HepG2 (cell line): ENCODE data around the gene C20orf204. TPM values are rescaled to one million over a fixed set of nuclear protein-coding genes. Genes with fewer than 3 reads are reported as not detected.
A peak's percentile ranks its signal among the peaks of the same experiment; 100 is the strongest.

ENCODE experiments used
- FOXM1 ChIP-seq: sonication (generic); formaldehyde crosslinking; IDR thresholded peaks from 2 replicates; pipeline ENCODE4 v1.5.0; 2020; ENCODE audit warnings: missing genetic modification reagents
- HOXA3 ChIP-seq: sonication (generic); formaldehyde crosslinking; IDR thresholded peaks from 2 replicates; pipeline ENCODE4 v1.5.0; 2020; ENCODE audit warnings: missing genetic modification reagents
- KLF12 ChIP-seq: sonication (generic); formaldehyde crosslinking; IDR thresholded peaks from 2 replicates; pipeline ENCODE4 v1.4.0; 2020; ENCODE audit warnings: missing genetic modification reagents, borderline replicate concordance
- MIER3 ChIP-seq: IDR thresholded peaks from 2 replicates; pipeline ENCODE4 v1.6.1; 2016; ENCODE audit warnings: missing compliant biosample characterization, borderline replicate concordance
- MTF2 ChIP-seq: sonication (generic); formaldehyde crosslinking; IDR thresholded peaks from 2 replicates; pipeline ENCODE4 v1.5.0; 2020; ENCODE audit warnings: missing genetic modification reagents, borderline replicate concordance
- MXI1 ChIP-seq: IDR thresholded peaks from 3 replicates; pipeline ENCODE4 v1.6.1; 2012; ENCODE audit warnings: low read depth, low read length, inconsistent platforms, borderline replicate concordance
- PITX1 ChIP-seq: sonication (generic); formaldehyde crosslinking; IDR thresholded peaks from 2 replicates; pipeline ENCODE4 v1.5.1; 2020; ENCODE audit warnings: mild to moderate bottlenecking, missing genetic modification reagents
- POLR2G ChIP-seq: fragments of 200-400 bp; formaldehyde crosslinking; IDR thresholded peaks from 2 replicates; pipeline ENCODE4 v1.6.1; 2018; ENCODE audit warnings: mild to moderate bottlenecking, low read depth, low read length, moderate library complexity
- SALL1 ChIP-seq: sonication (generic); formaldehyde crosslinking; IDR thresholded peaks from 2 replicates; pipeline ENCODE4 v1.8.0; 2022; ENCODE audit warnings: mild to moderate bottlenecking, missing genetic modification reagents
- SKI ChIP-seq: fragments of 450-650 bp; IDR thresholded peaks from one replicate; pipeline ENCODE4 v1.6.1; 2018; ENCODE audit warnings: mild to moderate bottlenecking; ENCODE audit not compliant: partially characterized antibody
- ZFP90 ChIP-seq: sonication (generic); formaldehyde crosslinking; IDR thresholded peaks from 2 replicates; pipeline ENCODE4 v1.8.0; 2022; ENCODE audit warnings: missing genetic modification reagents, mild to moderate bottlenecking, inconsistent platforms, borderline replicate concordance
- ZNF550 ChIP-seq: sonication (generic); formaldehyde crosslinking; IDR thresholded peaks from 2 replicates; pipeline ENCODE4 v1.4.0; 2020; ENCODE audit warnings: mild to moderate bottlenecking, missing genetic modification reagents, borderline replicate concordance
- ZNF788 ChIP-seq: sonication (generic); formaldehyde crosslinking; IDR thresholded peaks from 2 replicates; pipeline ENCODE4 v1.5.0; 2020; ENCODE audit warnings: mild to moderate bottlenecking, missing genetic modification reagents, borderline replicate concordance
- ZNF816 ChIP-seq: sonication (generic); formaldehyde crosslinking; IDR thresholded peaks from 2 replicates; pipeline ENCODE4 v1.8.0; 2022; ENCODE audit warnings: missing genetic modification reagents, mild to moderate bottlenecking, borderline replicate concordance
- polyA plus RNA-seq, 8 experiments: library from polyadenylated mRNA; depleted of rRNA in 3 of 8; stranded (reverse) in 7 of 8; unstranded in 1 of 8; fragments of >200 nt; fragmentation: Illumina TruSeq in 4 of 8; extraction: Trizol in 4 of 8; gene quantifications; 2 replicates each; pipeline versions ENCODE4 v1.2.1 to v1.2.3, GENCODE V29; 2011 to 2016; ENCODE audit warnings: low read depth in 4 of 8, missing spikeins in 1 of 8, mixed read lengths in 1 of 8; ENCODE audit not compliant: insufficient read depth in 1 of 8
- total RNA-seq, 5 experiments: library from RNA; depleted of rRNA; stranded (reverse); fragments of >200 nt; fragmentation: Illumina TruSeq; extraction: Trizol; gene quantifications; 2 replicates each; pipeline ENCODE4 v1.2.3, GENCODE V29; 2016; ENCODE audit warnings: low read depth in 1 of 5
- TF ChIP-seq, protein P1 (sequence below): IDR thresholded peaks from 2 replicates; pipeline ENCODE4 v1.6.1; 2016; ENCODE audit warnings: mild to moderate bottlenecking
- TF ChIP-seq, protein P2 (sequence below): sonication (generic); formaldehyde crosslinking; IDR thresholded peaks from 2 replicates; pipeline ENCODE4 v1.8.1; 2022; ENCODE audit warnings: low read depth, mild to moderate bottlenecking, missing genetic modification reagents
- TF ChIP-seq, protein P3 (sequence below): sonication (generic); formaldehyde crosslinking; IDR thresholded peaks from 2 replicates; pipeline ENCODE4 v1.8.0; 2022; ENCODE audit warnings: missing genetic modification reagents, mild to moderate bottlenecking, moderate library complexity, borderline replicate concordance
- TF ChIP-seq, protein P4 (sequence below): IDR thresholded peaks from 2 replicates; pipeline ENCODE4 v1.6.1; 2016
- TF ChIP-seq, protein P5 (sequence below): sonication (generic); formaldehyde crosslinking; IDR thresholded peaks from 2 replicates; pipeline ENCODE4 v1.4.0; 2020; ENCODE audit warnings: missing genetic modification reagents

C20orf204 gene
- total and polyA plus RNA-seq, 2 of the 13 experiments (the other 11 are each of a cell fraction or from before 2014, with no cell fraction given) = 22.1 to 80.0 TPM

DNA sequence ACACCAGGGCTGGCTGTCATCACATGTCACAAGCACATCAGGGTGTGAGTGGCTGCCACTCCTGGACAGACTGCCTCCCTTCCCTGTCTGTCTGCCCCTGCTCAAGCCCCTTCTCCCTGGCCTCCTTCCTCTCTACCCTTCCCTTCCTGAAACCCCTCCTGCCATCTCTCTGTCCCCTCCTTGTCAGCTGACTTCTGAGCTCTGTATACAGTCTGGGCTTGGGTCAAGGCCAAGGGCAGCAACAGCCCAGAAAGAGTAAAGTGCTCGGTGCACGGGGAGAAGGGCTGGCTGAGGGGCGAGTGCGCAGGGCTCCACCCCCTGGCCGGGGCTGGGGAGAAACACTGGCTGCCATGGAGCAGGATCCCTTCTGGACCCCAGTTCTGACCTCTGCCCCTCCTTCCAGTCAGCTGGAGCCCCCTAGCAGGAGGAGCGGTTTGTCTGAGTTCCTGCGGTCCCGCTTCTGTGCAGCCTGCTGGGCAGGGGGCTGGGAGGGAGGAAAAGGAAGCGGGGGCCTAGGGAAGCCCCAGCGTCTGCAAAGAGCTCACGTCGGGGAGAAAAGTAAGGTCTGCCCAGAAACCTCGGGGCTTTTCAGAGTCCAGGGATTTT, 46.2 kb downstream of the C20orf204 start (continued):
- TF ChIP-seq, protein P1, sequence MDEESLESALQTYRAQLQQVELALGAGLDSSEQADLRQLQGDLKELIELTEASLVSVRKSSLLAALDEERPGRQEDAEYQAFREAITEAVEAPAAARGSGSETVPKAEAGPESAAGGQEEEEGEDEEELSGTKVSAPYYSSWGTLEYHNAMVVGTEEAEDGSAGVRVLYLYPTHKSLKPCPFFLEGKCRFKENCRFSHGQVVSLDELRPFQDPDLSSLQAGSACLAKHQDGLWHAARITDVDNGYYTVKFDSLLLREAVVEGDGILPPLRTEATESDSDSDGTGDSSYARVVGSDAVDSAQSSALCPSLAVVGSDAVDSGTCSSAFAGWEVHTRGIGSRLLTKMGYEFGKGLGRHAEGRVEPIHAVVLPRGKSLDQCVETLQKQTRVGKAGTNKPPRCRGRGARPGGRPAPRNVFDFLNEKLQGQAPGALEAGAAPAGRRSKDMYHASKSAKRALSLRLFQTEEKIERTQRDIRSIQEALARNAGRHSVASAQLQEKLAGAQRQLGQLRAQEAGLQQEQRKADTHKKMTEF (CRISPR knock-in tag) = peak; percentile 25; the same call in 1 of the 2 replicates
- 0 out of 2 replicates have a peak, but pooled peaks have one; percentile 37 for TF ChIP-seq SALL1 (CRISPR knock-in tag)
- TF ChIP-seq, protein P2, sequence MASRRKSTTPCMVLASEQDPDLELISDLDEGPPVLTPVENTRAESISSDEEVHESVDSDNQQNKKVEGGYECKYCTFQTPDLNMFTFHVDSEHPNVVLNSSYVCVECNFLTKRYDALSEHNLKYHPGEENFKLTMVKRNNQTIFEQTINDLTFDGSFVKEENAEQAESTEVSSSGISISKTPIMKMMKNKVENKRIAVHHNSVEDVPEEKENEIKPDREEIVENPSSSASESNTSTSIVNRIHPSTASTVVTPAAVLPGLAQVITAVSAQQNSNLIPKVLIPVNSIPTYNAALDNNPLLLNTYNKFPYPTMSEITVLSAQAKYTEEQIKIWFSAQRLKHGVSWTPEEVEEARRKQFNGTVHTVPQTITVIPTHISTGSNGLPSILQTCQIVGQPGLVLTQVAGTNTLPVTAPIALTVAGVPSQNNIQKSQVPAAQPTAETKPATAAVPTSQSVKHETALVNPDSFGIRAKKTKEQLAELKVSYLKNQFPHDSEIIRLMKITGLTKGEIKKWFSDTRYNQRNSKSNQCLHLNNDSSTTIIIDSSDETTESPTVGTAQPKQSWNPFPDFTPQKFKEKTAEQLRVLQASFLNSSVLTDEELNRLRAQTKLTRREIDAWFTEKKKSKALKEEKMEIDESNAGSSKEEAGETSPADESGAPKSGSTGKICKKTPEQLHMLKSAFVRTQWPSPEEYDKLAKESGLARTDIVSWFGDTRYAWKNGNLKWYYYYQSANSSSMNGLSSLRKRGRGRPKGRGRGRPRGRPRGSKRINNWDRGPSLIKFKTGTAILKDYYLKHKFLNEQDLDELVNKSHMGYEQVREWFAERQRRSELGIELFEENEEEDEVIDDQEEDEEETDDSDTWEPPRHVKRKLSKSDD (CRISPR knock-in tag) = no peak
- TF ChIP-seq PITX1 (CRISPR knock-in tag) = peak; percentile 68; the same call in 1 of the 2 replicates
- TF ChIP-seq MXI1 = 0 out of 3 replicates have a peak, but pooled peaks have one; percentile 31
- TF ChIP-seq ZNF816 (CRISPR knock-in tag) = no peak
- TF ChIP-seq HOXA3 (CRISPR knock-in tag) = peak; percentile 60; the same call in 1 of the 2 replicates
- no peak for TF ChIP-seq MTF2 (CRISPR knock-in tag)
- TF ChIP-seq, protein P3, sequence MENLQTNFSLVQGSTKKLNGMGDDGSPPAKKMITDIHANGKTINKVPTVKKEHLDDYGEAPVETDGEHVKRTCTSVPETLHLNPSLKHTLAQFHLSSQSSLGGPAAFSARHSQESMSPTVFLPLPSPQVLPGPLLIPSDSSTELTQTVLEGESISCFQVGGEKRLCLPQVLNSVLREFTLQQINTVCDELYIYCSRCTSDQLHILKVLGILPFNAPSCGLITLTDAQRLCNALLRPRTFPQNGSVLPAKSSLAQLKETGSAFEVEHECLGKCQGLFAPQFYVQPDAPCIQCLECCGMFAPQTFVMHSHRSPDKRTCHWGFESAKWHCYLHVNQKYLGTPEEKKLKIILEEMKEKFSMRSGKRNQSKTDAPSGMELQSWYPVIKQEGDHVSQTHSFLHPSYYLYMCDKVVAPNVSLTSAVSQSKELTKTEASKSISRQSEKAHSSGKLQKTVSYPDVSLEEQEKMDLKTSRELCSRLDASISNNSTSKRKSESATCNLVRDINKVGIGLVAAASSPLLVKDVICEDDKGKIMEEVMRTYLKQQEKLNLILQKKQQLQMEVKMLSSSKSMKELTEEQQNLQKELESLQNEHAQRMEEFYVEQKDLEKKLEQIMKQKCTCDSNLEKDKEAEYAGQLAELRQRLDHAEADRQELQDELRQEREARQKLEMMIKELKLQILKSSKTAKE = peak; percentile 93
- TF ChIP-seq, protein P4, sequence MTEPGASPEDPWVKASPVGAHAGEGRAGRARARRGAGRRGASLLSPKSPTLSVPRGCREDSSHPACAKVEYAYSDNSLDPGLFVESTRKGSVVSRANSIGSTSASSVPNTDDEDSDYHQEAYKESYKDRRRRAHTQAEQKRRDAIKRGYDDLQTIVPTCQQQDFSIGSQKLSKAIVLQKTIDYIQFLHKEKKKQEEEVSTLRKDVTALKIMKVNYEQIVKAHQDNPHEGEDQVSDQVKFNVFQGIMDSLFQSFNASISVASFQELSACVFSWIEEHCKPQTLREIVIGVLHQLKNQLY (CRISPR knock-in tag) = peak; percentile 60; the same call in 1 of the 2 replicates
- TF ChIP-seq ZFP90 = 0 out of 2 replicates have a peak, but pooled peaks have one; percentile 40
- TF ChIP-seq POLR2G = no peak
- 0 out of 2 replicates have a peak, but pooled peaks have one; percentile 14 for TF ChIP-seq ZNF788 (CRISPR knock-in tag)
- no peak for TF ChIP-seq ZNF550 (CRISPR knock-in tag)
- TF ChIP-seq SKI = peak; percentile 93
- TF ChIP-seq, protein P5, sequence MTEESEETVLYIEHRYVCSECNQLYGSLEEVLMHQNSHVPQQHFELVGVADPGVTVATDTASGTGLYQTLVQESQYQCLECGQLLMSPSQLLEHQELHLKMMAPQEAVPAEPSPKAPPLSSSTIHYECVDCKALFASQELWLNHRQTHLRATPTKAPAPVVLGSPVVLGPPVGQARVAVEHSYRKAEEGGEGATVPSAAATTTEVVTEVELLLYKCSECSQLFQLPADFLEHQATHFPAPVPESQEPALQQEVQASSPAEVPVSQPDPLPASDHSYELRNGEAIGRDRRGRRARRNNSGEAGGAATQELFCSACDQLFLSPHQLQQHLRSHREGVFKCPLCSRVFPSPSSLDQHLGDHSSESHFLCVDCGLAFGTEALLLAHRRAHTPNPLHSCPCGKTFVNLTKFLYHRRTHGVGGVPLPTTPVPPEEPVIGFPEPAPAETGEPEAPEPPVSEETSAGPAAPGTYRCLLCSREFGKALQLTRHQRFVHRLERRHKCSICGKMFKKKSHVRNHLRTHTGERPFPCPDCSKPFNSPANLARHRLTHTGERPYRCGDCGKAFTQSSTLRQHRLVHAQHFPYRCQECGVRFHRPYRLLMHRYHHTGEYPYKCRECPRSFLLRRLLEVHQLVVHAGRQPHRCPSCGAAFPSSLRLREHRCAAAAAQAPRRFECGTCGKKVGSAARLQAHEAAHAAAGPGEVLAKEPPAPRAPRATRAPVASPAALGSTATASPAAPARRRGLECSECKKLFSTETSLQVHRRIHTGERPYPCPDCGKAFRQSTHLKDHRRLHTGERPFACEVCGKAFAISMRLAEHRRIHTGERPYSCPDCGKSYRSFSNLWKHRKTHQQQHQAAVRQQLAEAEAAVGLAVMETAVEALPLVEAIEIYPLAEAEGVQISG (CRISPR knock-in tag) = peak; percentile 68
- no peak for TF ChIP-seq FOXM1 (CRISPR knock-in tag)
- TF ChIP-seq KLF12 (CRISPR knock-in tag) = 0 out of 2 replicates have a peak, but pooled peaks have one; percentile 37
- peak; percentile 79; the same call in 1 of the 2 replicates for TF ChIP-seq MIER3 (CRISPR knock-in tag)
